Activated naive CD4-positive, alpha-beta T cell treated with anti-CD3 and anti-CD28 coated beads, Interleukin-2, amount 50 U/mL, for 16 hours (primary cell): ENCODE results near the gene SPG11.

Experiments used
- DNase-seq: peaks from one replicate; pipeline ENCODE4 v3.0.0-alpha.2; 2020

Gene SPG11

GRCh38 chr15:44516436-44516835 lies 147.0 kb downstream of the SPG11 start:
- no peak for DNase-seq
